DMS153 (cell line): ENCODE results near the gene PPP1R16B.
"Not testable (repeated sequence)": the region's sequence is repeated elsewhere in the genome, so short reads cannot be mapped to it uniquely, and the experiment has no call there.

Experiments used
- DNase-seq: peaks from one replicate; lab custom pipeline; 2025; lab: John Stamatoyannopoulos, UW

Gene PPP1R16B

GRCh38 chr20:38853759-38854158 lies 48.3 kb downstream of the PPP1R16B start:
- no peak for DNase-seq

GRCh38 chr20:38854654-38855066 lies 49.2 kb downstream of the PPP1R16B start:
- DNase-seq = no peak

- DNase-seq = no peak
Observed at GRCh38 chr20:38855356-38855755, 49.9 kb downstream of the PPP1R16B start.

GRCh38 chr20:38856570-38856969 lies 51.1 kb downstream of the PPP1R16B start:
- no peak for DNase-seq

- no peak for DNase-seq
Observed at GRCh38 chr20:38857703-38858102, 52.2 kb downstream of the PPP1R16B start.

- no peak for DNase-seq
Observed at GRCh38 chr20:38859070-38859690, 53.7 kb downstream of the PPP1R16B start.

GRCh38 chr20:38859857-38860256 lies 54.4 kb downstream of the PPP1R16B start:
- not testable (repeated sequence) for DNase-seq

GRCh38 chr20:38861071-38861401 lies 55.5 kb downstream of the PPP1R16B start:
- no peak for DNase-seq

GRCh38 chr20:38862226-38862625 lies 56.7 kb downstream of the PPP1R16B start:
- DNase-seq = no peak

- no peak for DNase-seq
Observed at GRCh38 chr20:38863024-38863851, 57.7 kb downstream of the PPP1R16B start.

- no peak for DNase-seq
Observed at GRCh38 chr20:38864662-38865061, 59.2 kb downstream of the PPP1R16B start.

GRCh38 chr20:38866265-38867061 lies 61.0 kb downstream of the PPP1R16B start:
- no peak for DNase-seq

- no peak for DNase-seq
Observed at GRCh38 chr20:38867062-38867359, 61.5 kb downstream of the PPP1R16B start.

- no peak for DNase-seq
Observed at GRCh38 chr20:38870733-38871559, 65.4 kb downstream of the PPP1R16B start.

- no peak for DNase-seq
Observed at GRCh38 chr20:38871560-38871953, 66.1 kb downstream of the PPP1R16B start.

- DNase-seq = no peak
Observed at GRCh38 chr20:38872036-38872435, 66.5 kb downstream of the PPP1R16B start.

GRCh38 chr20:38872491-38873049 lies 67.1 kb downstream of the PPP1R16B start:
- DNase-seq = no peak

- DNase-seq = no peak
Observed at GRCh38 chr20:38873050-38873581, 67.6 kb downstream of the PPP1R16B start.

- no peak for DNase-seq
Observed at GRCh38 chr20:38874460-38875174, 69.1 kb downstream of the PPP1R16B start.

- DNase-seq = no peak
Observed at GRCh38 chr20:38875175-38875993, 69.9 kb downstream of the PPP1R16B start.
